GM12801 (cell line): ENCODE results near the gene KIF7.

Experiments
- TF ChIP-seq, protein P1 (sequence below): IDR thresholded peaks from one replicate; pipeline ENCODE4 v1.5.1; 2011; ENCODE audit warnings: control low read depth; ENCODE audit not compliant: insufficient read length; ENCODE audit errors: extremely low read depth

Gene KIF7

DNA sequence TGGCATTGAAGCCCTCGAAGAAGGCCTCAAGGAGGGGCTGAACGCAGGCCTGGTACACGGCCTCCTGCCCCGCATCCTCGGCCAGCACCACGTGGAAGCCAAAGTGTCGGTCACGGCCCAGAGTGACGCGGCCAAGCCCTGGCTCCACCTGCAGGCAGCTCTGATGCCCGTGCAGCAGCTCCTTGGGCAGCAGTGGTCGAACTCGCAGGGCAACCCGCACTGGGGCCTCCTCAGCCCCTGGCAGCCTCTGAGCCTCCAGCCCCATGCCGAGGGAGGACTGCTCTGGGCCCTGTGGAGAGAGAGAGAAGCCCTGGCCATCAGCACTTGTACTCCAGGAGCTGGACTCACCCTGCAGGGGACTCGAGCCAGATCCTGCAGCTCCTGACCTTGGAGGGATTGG, 2.6 kb downstream of the KIF7 start:
- TF ChIP-seq, protein P1, sequence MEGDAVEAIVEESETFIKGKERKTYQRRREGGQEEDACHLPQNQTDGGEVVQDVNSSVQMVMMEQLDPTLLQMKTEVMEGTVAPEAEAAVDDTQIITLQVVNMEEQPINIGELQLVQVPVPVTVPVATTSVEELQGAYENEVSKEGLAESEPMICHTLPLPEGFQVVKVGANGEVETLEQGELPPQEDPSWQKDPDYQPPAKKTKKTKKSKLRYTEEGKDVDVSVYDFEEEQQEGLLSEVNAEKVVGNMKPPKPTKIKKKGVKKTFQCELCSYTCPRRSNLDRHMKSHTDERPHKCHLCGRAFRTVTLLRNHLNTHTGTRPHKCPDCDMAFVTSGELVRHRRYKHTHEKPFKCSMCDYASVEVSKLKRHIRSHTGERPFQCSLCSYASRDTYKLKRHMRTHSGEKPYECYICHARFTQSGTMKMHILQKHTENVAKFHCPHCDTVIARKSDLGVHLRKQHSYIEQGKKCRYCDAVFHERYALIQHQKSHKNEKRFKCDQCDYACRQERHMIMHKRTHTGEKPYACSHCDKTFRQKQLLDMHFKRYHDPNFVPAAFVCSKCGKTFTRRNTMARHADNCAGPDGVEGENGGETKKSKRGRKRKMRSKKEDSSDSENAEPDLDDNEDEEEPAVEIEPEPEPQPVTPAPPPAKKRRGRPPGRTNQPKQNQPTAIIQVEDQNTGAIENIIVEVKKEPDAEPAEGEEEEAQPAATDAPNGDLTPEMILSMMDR, result no peak

DNA sequence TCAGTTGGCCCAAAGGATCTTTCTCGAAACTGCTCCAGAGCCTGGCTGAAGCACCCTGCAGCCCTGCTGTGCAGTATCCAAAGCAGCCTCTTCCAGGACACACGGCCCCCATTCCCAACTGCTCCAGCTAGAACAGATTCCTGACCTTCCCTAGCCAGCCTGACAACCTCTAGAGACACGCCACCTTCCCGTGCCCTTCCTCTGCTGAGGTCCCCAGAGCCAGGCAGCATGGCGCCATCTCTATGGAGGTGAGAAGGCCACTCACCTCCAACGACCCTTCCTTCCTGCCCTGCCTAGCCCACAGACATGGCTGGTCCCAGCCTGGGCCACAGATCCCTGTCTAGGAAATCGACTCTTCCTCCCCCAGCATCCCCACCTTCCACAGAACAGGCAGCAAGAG, 3.1 kb downstream of the KIF7 start:
- TF ChIP-seq, protein P1, result no peak

DNA sequence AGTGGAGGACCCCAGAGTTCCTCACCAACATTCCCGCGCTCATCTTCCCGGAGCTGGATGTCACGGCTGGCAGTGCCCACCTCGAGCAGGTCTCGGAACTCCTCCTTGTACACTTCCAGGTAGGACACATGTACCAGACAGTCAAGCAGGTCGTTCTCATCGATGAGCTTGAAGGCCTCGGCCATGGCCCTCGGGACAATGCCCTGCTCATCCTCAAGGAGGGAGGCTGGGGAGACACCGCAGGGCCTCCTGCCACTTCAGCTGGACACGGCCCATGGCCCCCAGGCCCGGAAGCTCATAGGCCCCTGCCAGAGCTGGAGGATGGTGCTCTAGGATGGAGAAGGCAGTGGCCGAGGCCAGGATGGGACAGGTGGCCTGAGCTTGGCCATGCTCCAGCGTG, 5.6 kb downstream of the KIF7 start:
- TF ChIP-seq, protein P1, result no peak

DNA sequence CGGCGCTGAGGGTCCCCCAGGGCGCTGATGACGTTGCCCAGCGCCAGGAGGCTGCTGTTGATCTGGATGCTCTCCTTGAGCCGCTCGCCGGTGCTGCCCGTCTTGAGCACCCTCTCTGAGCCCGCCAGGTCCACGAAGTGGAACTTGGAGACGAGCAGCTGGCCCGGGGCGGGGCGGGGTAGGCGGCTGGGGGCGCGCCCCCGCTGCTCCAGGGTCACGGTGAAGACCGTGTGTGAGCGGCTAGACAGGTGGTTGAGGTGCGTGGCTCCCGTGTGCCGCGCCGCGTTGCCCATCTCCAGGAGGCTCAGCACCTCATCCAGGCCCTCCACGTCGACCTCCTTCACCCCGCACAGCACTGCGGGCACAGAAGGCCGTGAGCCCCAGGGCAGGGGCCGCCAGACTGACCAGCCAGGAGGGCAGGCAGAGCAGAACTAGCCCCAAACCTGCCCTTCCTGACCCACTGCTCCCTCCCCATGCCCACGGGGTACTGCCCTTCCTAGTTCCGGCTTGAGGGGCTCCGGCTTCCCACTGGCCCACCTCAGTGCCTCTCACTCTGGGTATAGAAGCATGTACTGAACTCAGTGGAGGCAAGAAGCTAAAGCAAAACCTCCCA, 6.1 kb downstream of the KIF7 start:
- TF ChIP-seq, protein P1, result no peak

DNA sequence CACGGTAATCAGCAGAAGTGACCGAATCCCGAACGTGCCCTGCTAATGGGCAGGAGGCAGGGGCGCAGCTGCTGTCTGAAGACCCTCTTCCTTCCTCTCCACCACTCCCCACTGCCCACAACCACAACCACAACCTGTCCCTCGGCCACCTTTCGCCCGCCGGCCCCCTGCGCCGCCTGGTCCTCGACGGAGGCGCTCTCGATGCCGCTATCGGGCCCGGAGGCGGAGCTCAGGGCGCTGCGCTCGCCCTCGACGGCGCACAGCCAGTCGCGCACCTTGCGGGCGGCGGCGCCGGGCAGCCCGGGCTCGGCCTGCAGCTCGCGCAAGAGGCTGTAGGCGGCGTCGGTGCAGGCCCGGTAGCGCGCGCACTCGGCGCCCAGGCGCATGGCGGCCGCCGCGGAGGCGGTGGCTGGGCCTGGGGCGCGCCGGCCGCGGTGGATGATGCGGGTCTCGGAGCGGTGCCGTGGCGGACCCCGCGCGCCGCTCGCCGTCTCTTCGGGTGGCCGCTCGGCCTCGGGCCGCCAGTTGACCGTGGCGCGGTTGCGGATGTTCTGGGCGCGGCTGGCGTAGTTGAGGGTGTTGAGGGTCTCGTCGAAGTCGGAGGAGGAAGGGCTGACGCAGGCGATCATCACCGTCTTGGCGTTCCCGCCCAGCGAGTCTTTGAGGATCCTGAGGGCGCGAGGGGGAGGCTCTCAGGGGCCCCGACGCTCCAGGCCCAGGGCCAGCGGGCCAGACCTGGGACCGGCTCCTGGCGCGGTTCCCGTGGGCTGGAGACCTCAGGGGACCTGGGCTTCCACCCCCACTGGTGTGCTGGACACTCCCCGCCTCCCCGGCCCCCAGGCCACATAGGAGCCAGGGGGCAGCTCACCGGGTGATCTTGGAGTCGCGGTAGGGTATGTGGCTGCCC, 6.9 kb downstream of the KIF7 start:
- TF ChIP-seq, protein P1, result no peak

DNA sequence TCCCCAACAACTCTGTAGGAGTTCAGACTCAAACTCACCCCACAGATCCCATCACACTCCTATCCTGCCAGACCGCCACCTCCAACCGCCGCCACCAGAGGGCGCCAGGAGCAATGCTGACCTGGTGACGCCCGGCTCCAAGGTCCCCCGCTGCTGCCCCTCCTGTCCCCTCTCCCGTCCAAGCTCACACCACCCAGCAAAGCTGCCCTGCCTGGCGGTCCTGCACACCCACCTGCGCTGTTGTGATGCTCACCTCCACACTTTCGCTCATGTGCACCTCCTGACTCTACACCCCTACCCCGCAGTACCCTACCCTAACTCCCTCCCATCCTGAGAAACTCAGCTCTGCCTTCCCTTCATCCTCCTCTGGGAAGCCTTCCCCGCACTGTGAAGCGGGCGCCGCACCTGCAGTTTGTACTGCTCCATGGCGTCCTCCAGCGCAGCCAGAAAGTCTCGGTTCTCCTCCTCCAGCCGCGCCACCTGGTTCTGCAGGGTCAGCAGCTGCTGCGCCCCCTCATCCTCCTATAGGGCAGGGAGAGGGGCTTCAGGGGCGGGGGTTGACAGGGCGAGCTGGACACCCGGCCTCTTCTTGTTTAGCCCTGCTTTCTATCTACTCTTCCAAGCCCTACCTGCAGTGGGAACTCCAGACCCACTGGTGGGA, 7.9 kb downstream of the KIF7 start:
- TF ChIP-seq, protein P1, result no peak

DNA sequence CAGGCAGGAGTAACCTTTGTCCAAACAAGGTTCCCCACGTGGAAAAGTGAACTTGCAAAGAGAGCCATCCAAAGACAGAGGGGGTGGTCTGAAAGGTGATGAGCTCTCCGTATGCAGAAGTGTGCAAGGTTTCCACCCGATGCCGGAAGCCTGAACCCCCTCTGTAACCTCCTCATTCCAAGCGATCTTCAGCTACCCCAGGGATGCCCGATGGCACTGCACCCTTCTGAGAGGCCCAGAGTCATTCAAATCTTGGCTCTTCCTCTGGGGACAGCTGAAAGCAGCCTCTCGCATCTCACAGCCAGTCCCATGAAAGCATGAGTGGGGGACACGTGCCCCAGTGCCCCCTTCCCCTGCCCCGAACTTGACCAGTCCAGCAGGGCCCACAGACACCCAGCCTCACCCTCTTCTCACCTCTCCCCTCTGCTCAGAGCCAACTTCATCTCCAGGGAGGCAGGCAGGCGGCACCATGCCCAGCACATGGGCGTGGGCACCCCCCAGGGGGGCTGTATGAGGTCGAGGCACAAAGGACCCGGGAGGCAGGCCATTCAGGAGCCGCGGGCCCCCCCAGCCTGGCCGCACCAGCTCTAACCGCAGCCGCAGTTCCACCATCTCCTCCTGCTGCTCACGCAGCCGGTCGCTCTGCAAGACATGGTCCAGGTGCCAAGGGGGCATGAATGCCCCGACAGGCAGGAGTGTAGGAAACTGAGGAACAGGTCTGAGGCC, 8.7 kb downstream of the KIF7 start:
- TF ChIP-seq, protein P1, result no peak
